ENCODE results near the gene MAD2L2. TPM values are rescaled to one million over a fixed set of nuclear protein-coding genes. Genes with fewer than 3 reads are reported as not detected.

Gene MAD2L2
- polyA plus RNA-seq, 1 experiment = 77.1 TPM

GRCh38 chr1:11691302-11691914 is 10.5 kb upstream of the MAD2L2 start, which contains the start of gene DRAXIN:
TSS of gene DRAXIN (plus strand) at chr1:11691710. CDS start at chr1:11706259, 14,549 bp downstream.
- peaks cover 32% of the 10 kb centered on the region for H3K27me3 ChIP-seq (ENCODE audit: control insufficient read depth, insufficient read depth, low read length)
- H3K36me3 ChIP-seq (ENCODE audit: control insufficient read depth, insufficient read depth, low read length) = no peaks in the 10 kb centered on the region
- ChIA-PET POLR2A (no interaction called here), CTCF (no interaction called here)
- DNase-seq (ENCODE audit: low read depth) = no peak
- H3K4me3 ChIP-seq (ENCODE audit: low read depth, low read length) = no peak within 1 kb of the TSS
- TF ChIP-seq CTCF (IDR thresholded peaks at IDR 0.05; ENCODE audit: insufficient read depth, low read depth, low read length) = no peak

- no peak overlapping the region for H3K4me3 ChIP-seq (ENCODE audit: low read depth, low read length)
- no peak for TF ChIP-seq CTCF (IDR thresholded peaks at IDR 0.05; ENCODE audit: insufficient read depth, low read depth, low read length)
These were observed 9.7 kb upstream of the MAD2L2 start for GRCh38 chr1:11690397-11691301.

GRCh38 chr1:11688506-11688905 is 7.6 kb upstream of the MAD2L2 start:
- TF ChIP-seq CTCF (IDR thresholded peaks at IDR 0.05; ENCODE audit: insufficient read depth, low read depth, low read length) = no peak
- CTCF ChIA-PET = interaction anchor here (1.0 to 1.2 kb wide), 2 partner anchors 23 kb away, joined by 3 read pairs; no protein-coding TSS in a partner anchor

More at GRCh38 chr1:11690397-11691301, 9.7 kb upstream of the MAD2L2 start:
- Histone ChIP-seq H3K36me3 (ENCODE audit: control insufficient read depth, insufficient read depth, low read length) (no peaks in the 10 kb centered on the region), H3K27me3 (ENCODE audit: control insufficient read depth, insufficient read depth, low read length) (peaks cover 32% of the 10 kb centered on the region)
- DNase-seq (ENCODE audit: low read depth) = no peak
- ChIA-PET CTCF (interaction anchor here (0.7 to 1.3 kb wide), 4 partner anchors 9 to 38 kb away, joined by 3 read pairs; no protein-coding TSS in a partner anchor), POLR2A (no interaction called here)

GRCh38 chr1:11685210-11685752 is 4.3 kb upstream of the MAD2L2 start:
- no peak for TF ChIP-seq CTCF (IDR thresholded peaks at IDR 0.05; ENCODE audit: insufficient read depth, low read depth, low read length)
- Histone ChIP-seq H3K4me3 (ENCODE audit: low read depth, low read length) (no peak overlapping the region), H3K36me3 (ENCODE audit: control insufficient read depth, insufficient read depth, low read length) (no peaks in the 10 kb centered on the region), H3K27me3 (ENCODE audit: control insufficient read depth, insufficient read depth, low read length) (peaks cover 8% of the 10 kb centered on the region)
- CTCF ChIA-PET = no interaction called here
- DNase-seq (ENCODE audit: low read depth) = no peak
- POLR2A ChIA-PET = no interaction called here

More at GRCh38 chr1:11688506-11688905, 7.6 kb upstream of the MAD2L2 start:
- POLR2A ChIA-PET = no interaction called here
- H3K27me3 ChIP-seq (ENCODE audit: control insufficient read depth, insufficient read depth, low read length) = peaks cover 25% of the 10 kb centered on the region
- H3K36me3 ChIP-seq (ENCODE audit: control insufficient read depth, insufficient read depth, low read length) = no peaks in the 10 kb centered on the region
- no peak for DNase-seq (ENCODE audit: low read depth)
- H3K4me3 ChIP-seq (ENCODE audit: low read depth, low read length) = no peak overlapping the region

- no peak for DNase-seq (ENCODE audit: low read depth)
- ChIA-PET POLR2A (no interaction called here), CTCF (no interaction called here)
- Histone ChIP-seq H3K4me3 (ENCODE audit: low read depth, low read length) (no peak overlapping the region), H3K27me3 (ENCODE audit: control insufficient read depth, insufficient read depth, low read length) (peaks cover 8% of the 10 kb centered on the region), H3K36me3 (ENCODE audit: control insufficient read depth, insufficient read depth, low read length) (no peaks in the 10 kb centered on the region)
- no peak for TF ChIP-seq CTCF (IDR thresholded peaks at IDR 0.05; ENCODE audit: insufficient read depth, low read depth, low read length)
These were observed 3.1 kb upstream of the MAD2L2 start for GRCh38 chr1:11684070-11684469.

Data from BJ (cell line).